Activated CD4-positive, alpha-beta memory T cell treated with anti-CD3 and anti-CD28 coated beads, Interleukin-2, amount 10 ng/mL, durations not matched to agents 7 days and 5 days (primary cell): ENCODE data around the gene UBR3. TPM values are rescaled to one million over a fixed set of nuclear protein-coding genes. Genes with fewer than 3 reads are reported as not detected.
"Not testable (repeated sequence)": the region's sequence is repeated elsewhere in the genome, so short reads cannot be mapped to it uniquely, and the experiment has no call there.

ENCODE experiments used
- CTCF ChIA-PET: fragments of 350-600 bp; sonication (Branson Sonifier 250); formaldehyde crosslinking; loops from one replicate; lab custom pipeline; 2021; ENCODE audit warnings: antibody characterized with exemption, inconsistent platforms; lab: Charles Lee
- POLR2A ChIA-PET: fragments of 350-600 bp; sonication (Branson Sonifier 250); formaldehyde crosslinking; loops from one replicate; lab custom pipeline; 2021; ENCODE audit warnings: antibody characterized with exemption; lab: Charles Lee
- DNase-seq: peaks from one replicate; pipeline ENCODE4 v3.0.0-alpha.2; 2020
- H3K27ac Mint-ChIP-seq: one replicate; pipeline ENCODE4 v1.8.0; 2021; ENCODE audit warnings: mild to moderate bottlenecking, mixed read lengths
- H3K27me3 Mint-ChIP-seq: one replicate; pipeline ENCODE4 v1.8.0; 2021; ENCODE audit warnings: mixed read lengths
- H3K36me3 Mint-ChIP-seq: one replicate; pipeline ENCODE4 v1.8.0; 2021; ENCODE audit warnings: low read depth, mixed read lengths
- H3K4me1 Mint-ChIP-seq: one replicate; pipeline ENCODE4 v1.8.0; 2021; ENCODE audit warnings: mixed read lengths
- H3K4me3 Mint-ChIP-seq: one replicate; pipeline ENCODE4 v1.8.0; 2021; ENCODE audit warnings: mild to moderate bottlenecking, mixed read lengths
- H3K9me3 Mint-ChIP-seq: one replicate; pipeline ENCODE4 v1.8.0; 2021; ENCODE audit warnings: mixed read lengths
- total RNA-seq, 2 experiments: library from RNA; stranded (reverse); gene quantifications; one replicate each; pipeline ENCODE4 v1.2.3, GENCODE V29; 2021

Gene UBR3
- total RNA-seq, 2 experiments from 2014 or later: 19.7 to 19.8 TPM

GRCh38 chr2:170098626-170099312, 271.5 kb downstream of the UBR3 start:
- CTCF ChIA-PET: no interaction called here
- no peak overlapping the region for H3K4me3 Mint-ChIP-seq
- no peak for DNase-seq
- H3K27ac Mint-ChIP-seq: no peak overlapping the region
- POLR2A ChIA-PET: no interaction called here
- H3K4me1 Mint-ChIP-seq: no peaks in the 10 kb centered on the region
- H3K36me3 Mint-ChIP-seq: no peaks in the 10 kb centered on the region
- H3K9me3 Mint-ChIP-seq: no peaks in the 10 kb centered on the region
- H3K27me3 Mint-ChIP-seq: peaks cover 5% of the 10 kb centered on the region

GRCh38 chr2:170101789-170102188, 274.5 kb downstream of the UBR3 start:
- Mint-ChIP-seq H3K4me3 (no peak overlapping the region), H3K36me3 (no peaks in the 10 kb centered on the region), H3K27ac (no peak overlapping the region), H3K4me1 (no peaks in the 10 kb centered on the region), H3K27me3 (peaks cover 4% of the 10 kb centered on the region), H3K9me3 (no peaks in the 10 kb centered on the region)
- ChIA-PET POLR2A (no interaction called here), CTCF (no interaction called here)
- DNase-seq: no peak

- Mint-ChIP-seq H3K36me3 (no peaks in the 10 kb centered on the region), H3K27me3 (peaks cover 3% of the 10 kb centered on the region), H3K9me3 (no peaks in the 10 kb centered on the region), H3K4me3 (no peak overlapping the region), H3K4me1 (no peaks in the 10 kb centered on the region), H3K27ac (no peak overlapping the region)
- CTCF ChIA-PET: no interaction called here
- POLR2A ChIA-PET: no interaction called here
- DNase-seq: no peak
Observed at GRCh38 chr2:170106102-170106840, 279.0 kb downstream of the UBR3 start.

- DNase-seq: no peak
- peaks cover 3% of the 10 kb centered on the region for H3K27me3 Mint-ChIP-seq
- H3K9me3 Mint-ChIP-seq: no peaks in the 10 kb centered on the region
- POLR2A ChIA-PET: no interaction called here
- no peaks in the 10 kb centered on the region for H3K4me1 Mint-ChIP-seq
- CTCF ChIA-PET: no interaction called here
- no peak overlapping the region for H3K4me3 Mint-ChIP-seq
- no peaks in the 10 kb centered on the region for H3K36me3 Mint-ChIP-seq
- no peak overlapping the region for H3K27ac Mint-ChIP-seq
Observed at GRCh38 chr2:170113168-170113894, 286.1 kb downstream of the UBR3 start.

GRCh38 chr2:170115501-170116229, 288.4 kb downstream of the UBR3 start:
- no peak overlapping the region for H3K4me3 Mint-ChIP-seq

GRCh38 chr2:170118641-170119040, 291.4 kb downstream of the UBR3 start:
- no peak overlapping the region for H3K4me3 Mint-ChIP-seq
- H3K36me3 Mint-ChIP-seq: no peaks in the 10 kb centered on the region

More at GRCh38 chr2:170115501-170116229, 288.4 kb downstream of the UBR3 start:
- ChIA-PET POLR2A (no interaction called here), CTCF (no interaction called here)
- Mint-ChIP-seq H3K27me3 (peaks cover 7% of the 10 kb centered on the region), H3K9me3 (no peaks in the 10 kb centered on the region), H3K27ac (no peak overlapping the region), H3K36me3 (no peaks in the 10 kb centered on the region), H3K4me1 (no peaks in the 10 kb centered on the region)
- DNase-seq: no peak

GRCh38 chr2:170119326-170119725, 292.1 kb downstream of the UBR3 start:
- CTCF ChIA-PET, H3K4me1 Mint-ChIP-seq, H3K4me3 Mint-ChIP-seq, H3K36me3 Mint-ChIP-seq, DNase-seq, POLR2A ChIA-PET, H3K9me3 Mint-ChIP-seq, H3K27ac Mint-ChIP-seq: not testable (repeated sequence)
- H3K27me3 Mint-ChIP-seq: peaks cover 12% of the 10 kb centered on the region

More at GRCh38 chr2:170118641-170119040, 291.4 kb downstream of the UBR3 start:
- POLR2A ChIA-PET: no interaction called here
- no peaks in the 10 kb centered on the region for H3K4me1 Mint-ChIP-seq
- H3K9me3 Mint-ChIP-seq: no peaks in the 10 kb centered on the region
- CTCF ChIA-PET: no interaction called here
- peaks cover 12% of the 10 kb centered on the region for H3K27me3 Mint-ChIP-seq
- no peak for DNase-seq
- H3K27ac Mint-ChIP-seq: no peak overlapping the region

- ChIA-PET POLR2A (no interaction called here), CTCF (no interaction called here)
- H3K4me3 Mint-ChIP-seq: no peak overlapping the region
- DNase-seq: no peak
- H3K4me1 Mint-ChIP-seq: peaks cover 3% of the 10 kb centered on the region
- no peak overlapping the region for H3K27ac Mint-ChIP-seq
- H3K27me3 Mint-ChIP-seq: peaks cover 10% of the 10 kb centered on the region
- no peaks in the 10 kb centered on the region for H3K9me3 Mint-ChIP-seq
- H3K36me3 Mint-ChIP-seq: no peaks in the 10 kb centered on the region
Observed at GRCh38 chr2:170121689-170122088, 294.4 kb downstream of the UBR3 start.

GRCh38 chr2:170122883-170123547, 295.8 kb downstream of the UBR3 start:
- Mint-ChIP-seq H3K4me1 (peaks cover 3% of the 10 kb centered on the region), H3K27me3 (peaks cover 19% of the 10 kb centered on the region), H3K9me3 (no peaks in the 10 kb centered on the region), H3K27ac (no peak overlapping the region), H3K36me3 (no peaks in the 10 kb centered on the region), H3K4me3 (no peak overlapping the region)
- POLR2A ChIA-PET: no interaction called here
- CTCF ChIA-PET: no interaction called here
- no peak for DNase-seq

- H3K36me3 Mint-ChIP-seq: no peaks in the 10 kb centered on the region
- peaks cover 25% of the 10 kb centered on the region for H3K27me3 Mint-ChIP-seq
- ChIA-PET POLR2A (no interaction called here), CTCF (no interaction called here)
- no peak overlapping the region for H3K4me3 Mint-ChIP-seq
- no peaks in the 10 kb centered on the region for H3K9me3 Mint-ChIP-seq
- no peak for DNase-seq
- H3K4me1 Mint-ChIP-seq: peaks cover 3% of the 10 kb centered on the region
- H3K27ac Mint-ChIP-seq: no peak overlapping the region
Observed at GRCh38 chr2:170123593-170123992, 296.3 kb downstream of the UBR3 start.

- POLR2A ChIA-PET, H3K9me3 Mint-ChIP-seq, CTCF ChIA-PET, H3K4me1 Mint-ChIP-seq, H3K36me3 Mint-ChIP-seq, H3K27ac Mint-ChIP-seq, H3K4me3 Mint-ChIP-seq: not testable (repeated sequence)
- peaks cover 38% of the 10 kb centered on the region for H3K27me3 Mint-ChIP-seq
- DNase-seq: peak; percentile 18
Observed at GRCh38 chr2:170126138-170126728, 299.0 kb downstream of the UBR3 start.
